ENCODE results near the gene EXD3.
"Not testable (repeated sequence)": the region's sequence is repeated elsewhere in the genome, so short reads cannot be mapped to it uniquely, and the experiment has no call there.

Gene EXD3

GRCh38 chr9:137422604-137423513, at the start of gene EXD3, which contains the start of gene NOXA1:
TSS of gene EXD3 (minus strand) at chr9:137423162. CDS start at chr9:137395357, 27,805 bp downstream.
TSS of gene NOXA1 (plus strand) at chr9:137423393. CDS start at chr9:137423530, 137 bp downstream.
- peak; percentile 92 for DNase-seq

DNA sequence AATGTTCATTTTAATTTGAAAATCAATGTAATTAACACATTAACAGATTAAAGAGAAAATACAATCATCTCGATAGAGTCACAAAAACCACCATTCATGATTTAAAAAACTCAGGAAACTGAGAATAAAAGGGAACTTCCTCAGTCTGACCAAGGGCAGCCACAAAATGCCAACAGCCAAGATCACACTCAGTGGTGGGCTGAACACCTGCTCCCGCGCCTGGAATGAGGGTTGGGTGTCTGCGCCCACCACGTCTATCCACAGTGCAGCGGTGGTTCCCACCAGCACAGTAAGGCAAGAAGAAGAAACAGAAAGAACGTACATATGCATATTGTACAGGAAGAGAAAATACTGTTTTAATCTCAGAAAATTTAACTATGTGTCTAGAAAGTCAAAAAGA, 47.8 kb upstream of the EXD3 start:
- no peak for DNase-seq

DNA sequence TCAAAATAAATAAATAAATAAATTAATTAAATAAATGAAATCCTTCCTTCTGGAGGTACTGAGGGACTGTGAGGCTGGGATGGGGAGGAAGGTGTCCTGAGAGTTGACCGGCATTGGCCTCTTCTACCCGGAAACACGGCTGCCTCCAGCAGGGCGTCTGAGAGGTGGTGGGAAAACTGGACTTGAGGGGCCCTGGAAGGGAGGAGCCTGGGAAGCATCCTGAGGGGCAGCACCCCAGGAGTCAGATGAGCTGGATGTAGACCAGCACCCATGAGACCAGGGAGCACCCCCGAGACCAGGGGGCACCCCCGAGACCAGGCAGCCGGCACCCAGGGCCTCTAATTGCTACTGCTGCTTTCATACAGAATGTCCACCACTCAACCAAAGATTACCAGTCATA, 44.9 kb upstream of the EXD3 start:
- DNase-seq: no peak

DNA sequence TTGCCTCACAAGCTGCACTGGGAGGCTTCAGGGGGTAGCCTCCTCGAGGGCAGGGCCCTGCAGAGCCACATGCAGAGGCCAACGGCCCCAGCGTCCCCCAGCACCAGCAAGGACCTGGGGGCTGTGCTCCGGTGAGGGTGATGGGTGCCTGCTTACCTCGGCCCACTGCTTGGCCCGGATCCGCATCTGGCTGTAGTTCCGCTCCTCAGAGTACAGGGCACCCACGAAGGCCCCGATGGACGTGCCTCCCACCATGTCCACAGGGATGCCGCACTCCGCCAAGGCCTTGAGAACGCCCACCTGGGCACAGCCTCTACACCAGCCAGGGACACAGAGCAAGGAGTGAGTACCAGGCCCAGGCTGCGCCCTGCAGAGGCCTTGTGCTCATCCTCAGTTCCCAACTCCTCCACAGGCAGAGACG, 44.2 kb upstream of the EXD3 start:
- no peak for DNase-seq

DNA sequence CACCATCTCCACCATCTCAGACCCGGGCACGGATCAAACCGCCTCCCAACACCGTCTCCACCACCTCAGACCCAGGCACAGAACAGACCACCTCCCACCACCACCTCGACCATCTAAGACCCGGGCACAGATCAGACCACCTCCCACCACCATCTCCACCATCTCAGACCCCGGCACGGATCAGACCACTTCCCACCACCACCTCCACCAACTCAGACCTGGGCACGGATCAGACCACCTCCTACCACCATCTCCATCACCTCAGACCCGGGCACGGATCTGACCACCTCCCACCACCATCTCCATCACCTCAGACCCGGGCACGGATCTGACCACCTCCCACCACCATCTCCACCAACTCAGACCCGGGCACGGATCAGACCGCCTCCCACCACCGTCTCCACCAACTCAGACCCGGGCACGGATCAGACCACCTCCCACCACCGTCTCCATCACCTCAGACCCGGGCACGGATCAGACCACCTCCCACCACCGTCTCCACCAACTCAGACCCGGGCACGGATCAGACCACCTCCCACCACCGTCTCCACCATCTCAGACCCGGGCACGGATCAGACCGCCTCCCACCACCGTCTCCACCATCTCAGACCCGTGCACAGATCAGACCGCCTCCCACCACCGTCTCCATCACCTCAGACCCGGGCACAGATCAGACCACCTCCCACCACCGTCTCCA, 43.6 kb upstream of the EXD3 start:
- not testable (repeated sequence) for DNase-seq

- no peak for DNase-seq
Measured at GRCh38 chr9:137465720-137466388, 42.9 kb upstream of the EXD3 start.

- DNase-seq: no peak
Measured at GRCh38 chr9:137465000-137465719, 42.2 kb upstream of the EXD3 start.

DNA sequence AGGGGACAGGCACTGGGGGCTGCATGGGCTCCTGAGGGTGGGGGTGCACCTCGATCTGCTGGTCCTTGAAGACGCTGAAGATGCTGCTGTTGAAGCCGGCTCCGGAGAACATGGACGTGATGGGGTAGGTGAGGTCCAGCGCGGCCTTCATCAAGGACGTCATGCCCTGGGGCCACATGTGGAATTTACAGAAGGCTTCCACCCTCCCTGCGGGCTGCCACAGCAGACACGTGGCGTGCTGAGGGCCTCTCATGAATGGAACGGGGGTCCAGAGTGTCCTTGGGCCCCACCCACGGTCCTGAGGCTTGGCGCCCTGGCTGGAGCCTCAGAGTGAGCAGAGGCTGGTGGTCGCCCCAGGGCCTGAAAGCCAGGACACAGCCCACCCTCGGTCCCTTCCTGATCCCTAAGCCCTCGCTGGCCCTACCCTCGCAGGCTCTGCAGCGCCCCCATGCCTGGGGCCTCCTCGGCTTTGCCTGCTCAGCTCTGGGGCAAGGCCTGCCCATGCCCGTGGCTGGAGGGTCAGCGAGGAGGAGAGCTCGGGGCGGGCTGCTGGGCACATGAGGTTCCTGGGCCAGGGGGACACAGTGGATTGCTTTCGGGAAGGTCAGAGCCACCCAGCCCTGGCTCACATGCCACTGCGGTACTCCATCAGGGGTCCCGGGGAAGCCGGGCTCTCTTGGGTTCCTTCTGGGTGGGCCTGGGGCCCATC, 41.5 kb upstream of the EXD3 start:
- DNase-seq: no peak

- no peak for DNase-seq
Measured at GRCh38 chr9:137463931-137464290, 40.9 kb upstream of the EXD3 start.

GRCh38 chr9:137462986-137463930, 40.3 kb upstream of the EXD3 start:
- DNase-seq: no peak

GRCh38 chr9:137462396-137462985, 39.5 kb upstream of the EXD3 start:
- DNase-seq: no peak

GRCh38 chr9:137461663-137462395, 38.9 kb upstream of the EXD3 start:
- peak; percentile 84 for DNase-seq

- DNase-seq: no peak
Measured at GRCh38 chr9:137461316-137461662, 38.3 kb upstream of the EXD3 start.

DNA sequence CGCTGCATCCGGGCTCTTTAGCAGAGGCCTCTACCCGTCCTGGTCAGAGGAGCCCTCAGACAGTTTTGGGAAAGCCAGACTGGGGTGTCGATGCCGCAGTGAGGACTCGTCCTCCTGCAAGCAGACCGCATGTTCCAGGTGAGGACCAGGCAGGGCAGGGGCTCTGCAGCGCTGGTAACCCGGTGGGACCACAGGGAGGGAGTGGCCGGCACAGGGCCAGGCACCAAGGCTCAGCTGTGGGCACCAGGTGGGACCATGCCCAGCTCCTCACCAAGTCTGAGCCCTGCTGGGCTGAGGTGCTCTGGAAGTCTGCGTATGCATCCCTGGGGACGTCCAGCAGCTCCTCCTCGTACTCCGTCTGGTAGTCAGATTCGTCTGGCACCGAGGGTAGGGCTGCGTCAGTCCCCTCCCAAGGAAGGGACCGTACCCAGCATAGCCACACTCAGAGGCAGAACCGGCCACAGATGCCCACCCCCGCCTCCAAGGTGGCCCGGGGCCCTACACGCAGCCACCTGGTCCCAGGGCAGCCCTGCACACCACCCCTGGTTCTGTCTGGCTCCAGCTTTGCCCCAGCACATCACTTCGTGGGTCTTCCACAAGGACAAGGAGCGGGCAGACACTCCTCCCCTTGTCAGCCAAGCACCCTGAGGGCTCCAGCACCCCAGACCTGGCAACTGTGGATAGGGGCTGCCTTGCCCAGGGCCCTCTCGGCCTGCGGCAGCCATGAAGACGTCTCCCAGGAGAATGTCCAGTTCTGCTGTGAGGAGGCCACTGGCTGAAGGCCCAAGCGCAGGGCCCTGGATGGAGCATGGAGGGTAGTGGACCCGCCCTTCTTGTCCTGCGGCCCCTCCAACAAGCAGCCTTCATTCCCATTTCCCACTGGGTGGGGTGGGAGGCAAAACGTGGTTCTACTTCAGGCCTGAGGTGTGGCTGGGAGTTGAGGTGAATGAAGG, 37.7 kb upstream of the EXD3 start:
- peak; percentile 30 for DNase-seq

GRCh38 chr9:137459601-137460362, 36.8 kb upstream of the EXD3 start:
- DNase-seq: peak; percentile 39

- DNase-seq: peak; percentile 97
Measured at GRCh38 chr9:137459152-137459600, 36.2 kb upstream of the EXD3 start, which contains the start of gene NSMF. TSS of gene NSMF (minus strand) at chr9:137459334. CDS start at chr9:137459102, 232 bp downstream.
